Activated naive CD8-positive, alpha-beta T cell treated with anti-CD3 and anti-CD28 coated beads for 36 hours (primary cell): ENCODE data around the gene NR6A1. TPM values are rescaled to one million over a fixed set of nuclear protein-coding genes. Genes with fewer than 3 reads are reported as not detected.

Experiments used
- DNase-seq: peaks from one replicate; pipeline ENCODE4 v3.0.0; 2021
- H3K27ac Mint-ChIP-seq: one replicate; pipeline ENCODE4 v1.8.0; 2022; ENCODE audit warnings: mild to moderate bottlenecking, moderate library complexity, mixed read lengths
- H3K27me3 Mint-ChIP-seq: one replicate; pipeline ENCODE4 v1.8.0; 2022; ENCODE audit warnings: mild to moderate bottlenecking, mixed read lengths
- H3K36me3 Mint-ChIP-seq: one replicate; pipeline ENCODE4 v1.8.0; 2021; ENCODE audit warnings: mild to moderate bottlenecking, mixed read lengths
- H3K4me1 Mint-ChIP-seq: one replicate; pipeline ENCODE4 v1.8.0; 2021; ENCODE audit warnings: mixed read lengths
- H3K4me3 Mint-ChIP-seq: one replicate; pipeline ENCODE4 v1.8.0; 2022; ENCODE audit warnings: mild to moderate bottlenecking, moderate library complexity, mixed read lengths
- H3K9me3 Mint-ChIP-seq: one replicate; pipeline ENCODE4 v1.8.0; 2022; ENCODE audit warnings: mixed read lengths
- total RNA-seq, 2 experiments: library from RNA; stranded (reverse); gene quantifications; one replicate each; pipeline ENCODE4 v1.2.3, GENCODE V29; 2021

Gene NR6A1
- total RNA-seq, 2 experiments from 2014 or later, result 1.2 to 1.3 TPM

- H3K4me3 Mint-ChIP-seq, result no peak overlapping the region
- H3K27me3 Mint-ChIP-seq, result peaks cover 6% of the 10 kb centered on the region
- H3K9me3 Mint-ChIP-seq, result no peaks in the 10 kb centered on the region
- H3K27ac Mint-ChIP-seq, result no peak overlapping the region
- no peaks in the 10 kb centered on the region for H3K4me1 Mint-ChIP-seq
- H3K36me3 Mint-ChIP-seq, result no peaks in the 10 kb centered on the region
- DNase-seq, result no peak
These were observed 287.6 kb downstream of the NR6A1 start for GRCh38 chr9:124483481-124483880.

- H3K4me1 Mint-ChIP-seq, result no peaks in the 10 kb centered on the region
- H3K36me3 Mint-ChIP-seq, result no peaks in the 10 kb centered on the region
- H3K4me3 Mint-ChIP-seq, result no peak overlapping the region
- no peak overlapping the region for H3K27ac Mint-ChIP-seq
- H3K27me3 Mint-ChIP-seq, result peaks cover 11% of the 10 kb centered on the region
- DNase-seq, result no peak
- no peaks in the 10 kb centered on the region for H3K9me3 Mint-ChIP-seq
These were observed 288.6 kb downstream of the NR6A1 start for GRCh38 chr9:124482431-124483031.

GRCh38 chr9:124481115-124481514 lies 290.0 kb downstream of the NR6A1 start:
- no peak overlapping the region for H3K27ac Mint-ChIP-seq
- no peaks in the 10 kb centered on the region for H3K36me3 Mint-ChIP-seq
- H3K4me3 Mint-ChIP-seq, result no peak overlapping the region
- H3K9me3 Mint-ChIP-seq, result no peaks in the 10 kb centered on the region
- no peaks in the 10 kb centered on the region for H3K4me1 Mint-ChIP-seq
- peaks cover 19% of the 10 kb centered on the region for H3K27me3 Mint-ChIP-seq
- no peak for DNase-seq

- Mint-ChIP-seq H3K4me3 (no peak overlapping the region), H3K27ac (no peak overlapping the region), H3K27me3 (peaks cover 19% of the 10 kb centered on the region), H3K9me3 (no peaks in the 10 kb centered on the region), H3K36me3 (no peaks in the 10 kb centered on the region), H3K4me1 (no peaks in the 10 kb centered on the region)
- no peak for DNase-seq
These were observed 290.5 kb downstream of the NR6A1 start for GRCh38 chr9:124480621-124480981.

GRCh38 chr9:124479947-124480620 lies 291.0 kb downstream of the NR6A1 start:
- no peaks in the 10 kb centered on the region for H3K4me1 Mint-ChIP-seq
- H3K27ac Mint-ChIP-seq, result no peak overlapping the region
- H3K4me3 Mint-ChIP-seq, result no peak overlapping the region
- no peaks in the 10 kb centered on the region for H3K9me3 Mint-ChIP-seq
- no peak for DNase-seq
- H3K36me3 Mint-ChIP-seq, result no peaks in the 10 kb centered on the region
- peaks cover 19% of the 10 kb centered on the region for H3K27me3 Mint-ChIP-seq

GRCh38 chr9:124479371-124479770 lies 291.7 kb downstream of the NR6A1 start:
- H3K4me1 Mint-ChIP-seq, result no peaks in the 10 kb centered on the region
- H3K4me3 Mint-ChIP-seq, result no peak overlapping the region
- peaks cover 19% of the 10 kb centered on the region for H3K27me3 Mint-ChIP-seq
- no peak for DNase-seq
- no peak overlapping the region for H3K27ac Mint-ChIP-seq
- no peaks in the 10 kb centered on the region for H3K36me3 Mint-ChIP-seq
- H3K9me3 Mint-ChIP-seq, result no peaks in the 10 kb centered on the region

- Mint-ChIP-seq H3K27ac (no peak overlapping the region), H3K4me3 (no peak overlapping the region), H3K36me3 (no peaks in the 10 kb centered on the region)
These were observed 292.8 kb downstream of the NR6A1 start for GRCh38 chr9:124478354-124478753.

GRCh38 chr9:124477648-124478285 lies 293.3 kb downstream of the NR6A1 start:
- H3K9me3 Mint-ChIP-seq, result no peaks in the 10 kb centered on the region
- no peaks in the 10 kb centered on the region for H3K36me3 Mint-ChIP-seq
- peaks cover 19% of the 10 kb centered on the region for H3K27me3 Mint-ChIP-seq
- H3K4me3 Mint-ChIP-seq, result no peak overlapping the region
- no peak overlapping the region for H3K27ac Mint-ChIP-seq
- DNase-seq, result no peak
- no peaks in the 10 kb centered on the region for H3K4me1 Mint-ChIP-seq

More at GRCh38 chr9:124478354-124478753, 292.8 kb downstream of the NR6A1 start:
- Mint-ChIP-seq H3K9me3 (no peaks in the 10 kb centered on the region), H3K4me1 (no peaks in the 10 kb centered on the region), H3K27me3 (peaks cover 19% of the 10 kb centered on the region)
- DNase-seq, result no peak

- Mint-ChIP-seq H3K27ac (no peak overlapping the region), H3K36me3 (no peaks in the 10 kb centered on the region)
These were observed 293.9 kb downstream of the NR6A1 start for GRCh38 chr9:124477211-124477647.

GRCh38 chr9:124475868-124476690 lies 295.0 kb downstream of the NR6A1 start:
- DNase-seq, result no peak
- Mint-ChIP-seq H3K9me3 (no peaks in the 10 kb centered on the region), H3K27ac (no peak overlapping the region), H3K36me3 (no peaks in the 10 kb centered on the region), H3K4me1 (no peaks in the 10 kb centered on the region), H3K4me3 (no peak overlapping the region), H3K27me3 (peaks cover 19% of the 10 kb centered on the region)

More at GRCh38 chr9:124477211-124477647, 293.9 kb downstream of the NR6A1 start:
- Mint-ChIP-seq H3K27me3 (peaks cover 19% of the 10 kb centered on the region), H3K9me3 (no peaks in the 10 kb centered on the region), H3K4me1 (no peaks in the 10 kb centered on the region), H3K4me3 (no peak overlapping the region)
- no peak for DNase-seq

GRCh38 chr9:124475158-124475867 lies 295.8 kb downstream of the NR6A1 start:
- Mint-ChIP-seq H3K9me3 (no peaks in the 10 kb centered on the region), H3K4me1 (no peaks in the 10 kb centered on the region), H3K4me3 (no peak overlapping the region), H3K27ac (no peak overlapping the region), H3K27me3 (peaks cover 19% of the 10 kb centered on the region), H3K36me3 (no peaks in the 10 kb centered on the region)
- no peak for DNase-seq

GRCh38 chr9:124474151-124474550 lies 297.0 kb downstream of the NR6A1 start:
- no peaks in the 10 kb centered on the region for H3K36me3 Mint-ChIP-seq
- no peak overlapping the region for H3K27ac Mint-ChIP-seq
- no peak overlapping the region for H3K4me3 Mint-ChIP-seq
- no peaks in the 10 kb centered on the region for H3K4me1 Mint-ChIP-seq
- no peak for DNase-seq
- no peaks in the 10 kb centered on the region for H3K9me3 Mint-ChIP-seq
- peaks cover 19% of the 10 kb centered on the region for H3K27me3 Mint-ChIP-seq

GRCh38 chr9:124473310-124473709 lies 297.8 kb downstream of the NR6A1 start:
- H3K36me3 Mint-ChIP-seq, result no peaks in the 10 kb centered on the region
- peaks cover 11% of the 10 kb centered on the region for H3K27me3 Mint-ChIP-seq
- DNase-seq, result no peak
- H3K27ac Mint-ChIP-seq, result no peak overlapping the region
- no peak overlapping the region for H3K4me3 Mint-ChIP-seq
- H3K4me1 Mint-ChIP-seq, result no peaks in the 10 kb centered on the region
- no peaks in the 10 kb centered on the region for H3K9me3 Mint-ChIP-seq

GRCh38 chr9:124472770-124473169 lies 298.3 kb downstream of the NR6A1 start:
- no peak overlapping the region for H3K27ac Mint-ChIP-seq
- H3K4me3 Mint-ChIP-seq, result no peak overlapping the region
- no peaks in the 10 kb centered on the region for H3K9me3 Mint-ChIP-seq
- no peaks in the 10 kb centered on the region for H3K36me3 Mint-ChIP-seq
- no peaks in the 10 kb centered on the region for H3K4me1 Mint-ChIP-seq
- H3K27me3 Mint-ChIP-seq, result peaks cover 8% of the 10 kb centered on the region
- DNase-seq, result no peak
